Calu3 (cell line): ENCODE data around the gene STAT6. TPM values are rescaled to one million over a fixed set of nuclear protein-coding genes. Genes with fewer than 3 reads are reported as not detected.

ENCODE experiments used
- BruUV-seq: library from RNA; stranded (reverse); fragments of 400-500 nt; replicated peaks from 2 replicates; lab custom pipeline; 2021; lab: Mats Ljungman, UMichigan
- CTCF ChIA-PET: fragments of 300-600 bp; sonication (Branson Sonifier 250); formaldehyde crosslinking; loops from one replicate; lab custom pipeline; 2022; ENCODE audit warnings: antibody characterized with exemption; lab: Charles Lee
- DNase-seq: peaks from one replicate; pipeline ENCODE4 v3.0.0; 2022
- H3K27ac Mint-ChIP-seq: one replicate; pipeline ENCODE4 v1.8.0; 2022; ENCODE audit warnings: mixed read lengths; ENCODE audit not compliant: unreplicated experiment
- H3K27me3 Mint-ChIP-seq: one replicate; pipeline ENCODE4 v1.8.0; 2022; ENCODE audit warnings: mixed read lengths; ENCODE audit not compliant: unreplicated experiment
- H3K36me3 Mint-ChIP-seq: one replicate; pipeline ENCODE4 v1.8.0; 2022; ENCODE audit warnings: mild to moderate bottlenecking, moderate library complexity, mixed read lengths; ENCODE audit not compliant: insufficient read depth, unreplicated experiment
- H3K4me1 Mint-ChIP-seq: one replicate; pipeline ENCODE4 v1.8.0; 2022; ENCODE audit warnings: mild to moderate bottlenecking, low read depth, mixed read lengths; ENCODE audit not compliant: unreplicated experiment
- H3K4me3 Mint-ChIP-seq: one replicate; pipeline ENCODE4 v1.8.0; 2022; ENCODE audit warnings: mild to moderate bottlenecking, low read depth, moderate library complexity, mixed read lengths; ENCODE audit not compliant: unreplicated experiment
- H3K9me3 Mint-ChIP-seq: one replicate; pipeline ENCODE4 v1.8.0; 2022; ENCODE audit warnings: low read depth, mixed read lengths; ENCODE audit not compliant: unreplicated experiment
- intact Hi-C: fragments of 100-400 bp; cut with micrococcal nuclease; formaldehyde crosslinking; loops from one replicate; pipeline ENCODE4 v1.10.0; 2022; ENCODE audit not compliant: unreplicated experiment
- total RNA-seq: library from RNA; stranded (reverse); gene quantifications from 2 replicates; pipeline ENCODE4 v1.2.3, GENCODE V29; 2022
- TF ChIP-seq, protein P1 (sequence below): fragments of 200-600 bp; IDR thresholded peaks from one replicate; pipeline ENCODE4 v1.8.0; 2022; ENCODE audit warnings: antibody characterized with exemption; ENCODE audit not compliant: unreplicated experiment

The STAT6 gene
- total RNA-seq, 1 experiment from 2014 or later: 213 TPM

DNA sequence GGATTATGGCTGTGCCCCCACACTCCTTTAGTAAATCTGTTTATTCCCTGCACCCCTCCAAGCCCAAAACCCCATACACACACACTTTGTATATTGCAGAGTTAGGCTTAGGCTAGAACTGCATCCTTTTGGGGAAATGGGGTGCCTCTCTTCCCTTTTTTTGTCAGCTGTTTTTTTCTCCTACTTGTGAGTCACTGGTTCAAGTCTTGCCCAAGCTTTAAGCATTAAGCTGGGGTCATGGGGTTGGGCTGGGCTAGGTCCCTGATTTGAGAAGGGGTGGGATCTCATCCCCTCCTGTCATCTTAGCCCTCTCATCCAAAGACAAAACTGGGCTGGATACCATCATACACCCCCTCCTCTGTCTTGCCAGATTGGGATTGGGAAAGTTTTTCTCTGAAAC lies 18.7 kb upstream of the STAT6 start:
- BruUV-seq: no TSS peak
- Mint-ChIP-seq H3K36me3 (peaks cover 18% of the 10 kb centered on the region), H3K9me3 (no peaks in the 10 kb centered on the region), H3K27me3 (peaks cover 53% of the 10 kb centered on the region), H3K4me1 (no peaks in the 10 kb centered on the region), H3K27ac (no peak overlapping the region), H3K4me3 (no peak overlapping the region)
- intact Hi-C loops: no loop called here
- TF ChIP-seq, protein P1, sequence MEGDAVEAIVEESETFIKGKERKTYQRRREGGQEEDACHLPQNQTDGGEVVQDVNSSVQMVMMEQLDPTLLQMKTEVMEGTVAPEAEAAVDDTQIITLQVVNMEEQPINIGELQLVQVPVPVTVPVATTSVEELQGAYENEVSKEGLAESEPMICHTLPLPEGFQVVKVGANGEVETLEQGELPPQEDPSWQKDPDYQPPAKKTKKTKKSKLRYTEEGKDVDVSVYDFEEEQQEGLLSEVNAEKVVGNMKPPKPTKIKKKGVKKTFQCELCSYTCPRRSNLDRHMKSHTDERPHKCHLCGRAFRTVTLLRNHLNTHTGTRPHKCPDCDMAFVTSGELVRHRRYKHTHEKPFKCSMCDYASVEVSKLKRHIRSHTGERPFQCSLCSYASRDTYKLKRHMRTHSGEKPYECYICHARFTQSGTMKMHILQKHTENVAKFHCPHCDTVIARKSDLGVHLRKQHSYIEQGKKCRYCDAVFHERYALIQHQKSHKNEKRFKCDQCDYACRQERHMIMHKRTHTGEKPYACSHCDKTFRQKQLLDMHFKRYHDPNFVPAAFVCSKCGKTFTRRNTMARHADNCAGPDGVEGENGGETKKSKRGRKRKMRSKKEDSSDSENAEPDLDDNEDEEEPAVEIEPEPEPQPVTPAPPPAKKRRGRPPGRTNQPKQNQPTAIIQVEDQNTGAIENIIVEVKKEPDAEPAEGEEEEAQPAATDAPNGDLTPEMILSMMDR: no peak
- CTCF ChIA-PET: no interaction called here
- DNase-seq: no peak

DNA sequence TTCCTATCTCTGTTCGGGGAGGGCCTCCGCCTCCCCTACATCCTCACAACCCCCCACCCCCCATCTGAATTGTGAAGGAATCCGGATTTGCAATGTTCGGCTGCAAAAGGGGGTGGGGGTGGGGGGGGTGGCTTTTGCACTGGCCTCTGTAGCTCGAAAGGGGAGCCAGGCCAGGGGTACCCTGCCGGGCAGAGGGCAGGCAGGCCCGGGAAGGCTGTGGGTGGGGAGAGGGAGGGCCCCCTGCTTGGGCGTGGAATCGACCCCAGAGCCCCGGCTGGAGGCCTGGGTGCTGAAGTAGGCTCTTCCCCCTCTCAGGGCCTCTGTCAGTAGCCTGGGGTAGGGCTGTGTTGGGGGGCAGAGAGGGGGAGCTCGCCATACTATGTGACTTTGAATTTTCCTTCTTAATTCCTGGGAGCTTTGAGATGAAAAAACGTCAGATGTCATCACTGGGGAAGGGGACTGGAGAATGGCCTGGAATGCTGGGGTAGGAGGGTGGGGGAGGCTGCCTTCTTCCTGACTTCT lies 18.2 kb upstream of the STAT6 start:
- TF ChIP-seq, protein P1: no peak
- Mint-ChIP-seq H3K36me3 (peaks cover 18% of the 10 kb centered on the region), H3K27ac (no peak overlapping the region), H3K4me1 (no peaks in the 10 kb centered on the region), H3K27me3 (peaks cover 58% of the 10 kb centered on the region), H3K9me3 (no peaks in the 10 kb centered on the region), H3K4me3 (peak overlapping the region; percentile 81)
- intact Hi-C loops: no loop called here
- BruUV-seq: no TSS peak
- no peak for DNase-seq
- CTCF ChIA-PET: interaction anchor here (3.3 kb wide), 1 partner anchor 18 kb away, joined by 28 read pairs; the partner anchor contains the start of gene STAT6

DNA sequence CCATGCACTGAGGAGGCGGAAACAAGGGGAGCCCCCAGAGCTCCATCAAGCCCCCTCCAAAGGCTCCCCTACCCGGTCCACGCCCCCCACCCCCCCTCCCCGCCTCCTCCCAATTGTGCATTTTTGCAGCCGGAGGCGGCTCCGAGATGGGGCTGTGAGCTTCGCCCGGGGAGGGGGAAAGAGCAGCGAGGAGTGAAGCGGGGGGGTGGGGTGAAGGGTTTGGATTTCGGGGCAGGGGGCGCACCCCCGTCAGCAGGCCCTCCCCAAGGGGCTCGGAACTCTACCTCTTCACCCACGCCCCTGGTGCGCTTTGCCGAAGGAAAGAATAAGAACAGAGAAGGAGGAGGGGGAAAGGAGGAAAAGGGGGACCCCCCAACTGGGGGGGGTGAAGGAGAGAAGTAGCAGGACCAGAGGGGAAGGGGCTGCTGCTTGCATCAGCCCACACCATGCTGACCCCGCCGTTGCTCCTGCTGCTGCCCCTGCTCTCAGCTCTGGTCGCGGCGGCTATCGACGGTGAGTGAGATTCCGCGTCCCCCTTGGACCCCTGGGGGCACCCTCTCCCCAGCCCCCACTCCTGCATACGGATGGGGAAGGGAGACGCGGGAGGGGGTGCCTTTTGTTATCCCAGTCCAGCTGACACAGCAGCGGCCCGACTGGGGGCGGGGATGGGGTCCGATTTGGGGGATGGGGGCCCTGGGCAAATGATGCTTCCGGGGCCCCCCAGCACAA lies 17.5 kb upstream of the STAT6 start:
- no peak for DNase-seq
- Mint-ChIP-seq H3K4me3 (peak overlapping the region; percentile 81), H3K36me3 (peaks cover 18% of the 10 kb centered on the region), H3K4me1 (no peaks in the 10 kb centered on the region), H3K27me3 (peaks cover 59% of the 10 kb centered on the region), H3K27ac (peak overlapping the region; percentile 36), H3K9me3 (peaks cover 7% of the 10 kb centered on the region)
- intact Hi-C loops: no loop called here
- no TSS peak for BruUV-seq
- CTCF ChIA-PET: interaction anchor here (0.6 to 3.3 kb wide), 15 partner anchors 17 to 118 kb away, joined by 3 to 39 read pairs (median 5); partner anchors contain the start of genes LRP1-AS, NAB2, NEMP1 and STAT6
- TF ChIP-seq, protein P1: no peak

DNA sequence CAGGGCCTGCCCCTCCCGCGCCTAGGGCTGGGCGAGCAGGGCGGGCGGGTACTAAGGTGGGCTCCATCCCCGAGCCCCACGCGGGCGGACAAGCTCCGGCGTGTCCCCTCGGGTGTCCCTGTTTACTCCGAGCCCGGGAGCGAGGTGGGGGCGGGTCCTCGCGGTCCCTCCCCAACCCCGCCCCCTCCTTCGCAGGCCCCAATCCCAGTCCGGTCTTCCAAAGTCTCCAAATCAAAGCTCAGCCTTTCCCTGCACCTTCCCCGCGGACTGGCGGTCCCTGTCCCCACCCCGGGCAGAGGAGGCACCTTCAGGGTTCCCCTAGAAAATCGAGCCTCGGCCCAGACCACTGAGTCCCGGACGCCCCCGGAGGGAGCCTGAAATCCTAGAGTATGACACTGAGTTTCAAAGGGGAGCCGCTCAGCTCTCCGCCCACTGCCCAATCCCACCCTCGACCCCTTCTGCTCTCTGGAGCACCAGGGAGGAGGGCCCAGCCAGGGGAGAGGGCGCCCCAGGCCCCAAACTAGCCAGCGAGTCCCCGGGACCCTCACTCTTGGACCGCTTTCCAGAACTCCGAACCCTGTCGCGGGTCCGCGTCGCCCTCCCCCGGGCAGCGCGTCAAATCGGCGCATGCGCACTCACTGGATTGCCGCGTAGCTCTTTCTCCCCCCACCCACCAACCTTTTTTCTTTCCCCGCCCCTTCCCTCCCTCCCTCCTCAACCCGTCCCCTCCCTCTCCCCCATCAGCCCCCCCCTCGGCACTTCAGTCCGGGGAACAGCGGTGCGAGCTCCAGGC lies 16.8 kb upstream of the STAT6 start, which contains the start of gene LRP1:
Gene LRP1, plus strand, starts transcription at position 758 of the 793 bp plus-strand sequence. CDS start 482 bp downstream, outside the sequence.
- peak within 1 kb of the TSS; percentile 36 for H3K27ac Mint-ChIP-seq
- H3K36me3 Mint-ChIP-seq: peaks cover 18% of the 10 kb centered on the region
- peak; percentile 79 for DNase-seq
- TF ChIP-seq, protein P1: no peak
- no TSS peak for BruUV-seq
- intact Hi-C loops: no loop called here
- peaks cover 55% of the 10 kb centered on the region for H3K27me3 Mint-ChIP-seq
- CTCF ChIA-PET: interaction anchor here (0.6 to 3.3 kb wide), 21 partner anchors 16 to 756 kb away, joined by 3 to 39 read pairs (median 4); partner anchors contain the start of genes LRP1-AS, NAB2, NEMP1 and STAT6
- H3K4me3 Mint-ChIP-seq: peak within 1 kb of the TSS; percentile 81
- H3K4me1 Mint-ChIP-seq: no peaks in the 10 kb centered on the region
- peaks cover 10% of the 10 kb centered on the region for H3K9me3 Mint-ChIP-seq
